ENCODE results near the gene IL12RB1.
"Not testable (repeated sequence)": the region's sequence is repeated elsewhere in the genome, so short reads cannot be mapped to it uniquely, and the experiment has no call there.

The IL12RB1 gene

DNA sequence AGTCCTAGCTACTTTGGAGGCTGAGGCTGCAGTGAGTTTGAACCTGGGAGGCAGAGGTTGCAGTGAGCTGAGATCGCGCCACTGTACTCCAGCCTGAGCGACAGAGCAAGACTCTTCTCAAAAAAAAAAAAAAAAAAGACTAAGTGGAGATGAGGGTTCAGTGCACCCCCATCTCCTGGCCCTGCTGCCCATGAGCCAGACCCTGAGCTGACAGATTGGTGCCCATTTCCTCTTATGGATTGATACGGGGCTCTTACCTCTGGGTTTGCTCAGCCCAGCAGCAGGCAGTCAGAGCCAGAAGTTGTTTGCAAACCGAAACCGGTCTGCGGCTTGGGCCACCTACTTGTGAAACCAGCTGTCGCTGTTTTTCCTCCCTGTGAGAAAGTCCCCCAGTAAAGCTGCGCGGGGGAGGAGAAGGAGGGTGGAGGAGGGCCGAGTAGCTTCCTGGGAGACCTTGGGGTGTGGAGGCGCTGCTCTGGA, 41.9 kb downstream of the IL12RB1 start:
- peak; percentile 88 for DNase-seq

DNA sequence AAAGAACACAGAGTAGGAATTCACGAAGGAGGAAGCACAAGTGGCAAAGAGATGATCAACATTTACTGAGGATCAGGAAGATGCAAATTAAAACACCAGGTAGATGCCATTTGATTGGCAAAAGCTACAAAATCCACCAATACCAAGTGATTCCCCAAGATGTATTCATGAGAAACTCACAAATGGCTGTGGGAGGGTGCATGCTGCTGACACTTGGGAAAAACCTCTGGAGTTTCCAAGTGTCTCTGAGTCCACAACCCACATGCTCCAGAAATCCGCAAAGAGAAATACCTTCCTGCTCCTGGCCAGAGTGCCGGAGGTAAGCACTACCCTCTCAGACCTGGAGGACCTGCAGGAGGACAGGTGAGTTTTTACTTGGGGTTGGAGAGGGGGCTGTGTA, 43.1 kb downstream of the IL12RB1 start:
- no peak for DNase-seq

DNA sequence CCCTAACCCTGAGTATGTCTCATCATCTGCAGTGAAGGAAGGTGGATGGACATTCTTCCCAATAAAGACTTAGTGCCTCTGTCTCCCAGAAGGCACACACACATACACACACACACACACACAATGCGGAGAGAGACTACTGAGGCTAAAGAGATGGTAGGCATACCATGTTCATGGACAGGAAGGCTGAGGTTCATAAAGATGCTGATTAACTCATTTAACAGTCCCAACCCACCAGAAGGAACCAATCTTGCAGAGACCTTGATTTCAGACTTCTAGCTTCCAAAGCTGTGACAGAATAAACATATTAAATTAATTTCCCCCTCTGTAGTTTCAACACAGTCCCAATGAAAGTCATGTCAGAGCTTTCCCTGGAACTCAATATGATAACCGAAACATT, 45.7 kb downstream of the IL12RB1 start:
- no peak for DNase-seq

DNA sequence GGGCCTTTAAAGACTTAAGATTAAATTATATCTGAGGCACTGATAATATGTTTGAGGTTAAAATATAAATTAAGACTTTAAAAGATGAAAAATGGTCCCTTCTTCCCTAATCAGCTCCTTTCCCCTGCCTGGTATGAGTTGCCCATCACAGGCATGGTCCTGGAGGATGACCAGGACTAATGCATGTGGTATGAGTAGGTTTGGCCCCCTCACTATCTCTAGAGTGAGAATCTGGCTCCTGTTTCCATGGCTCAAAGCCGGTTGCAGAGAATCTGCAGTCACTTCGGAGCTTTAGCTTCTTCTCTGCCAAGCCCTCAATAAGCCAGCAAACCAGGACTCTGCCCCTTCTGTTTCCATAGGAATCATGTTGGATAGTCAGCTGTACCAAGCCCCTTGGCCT, 54.6 kb downstream of the IL12RB1 start:
- DNase-seq = not testable (repeated sequence)

DNA sequence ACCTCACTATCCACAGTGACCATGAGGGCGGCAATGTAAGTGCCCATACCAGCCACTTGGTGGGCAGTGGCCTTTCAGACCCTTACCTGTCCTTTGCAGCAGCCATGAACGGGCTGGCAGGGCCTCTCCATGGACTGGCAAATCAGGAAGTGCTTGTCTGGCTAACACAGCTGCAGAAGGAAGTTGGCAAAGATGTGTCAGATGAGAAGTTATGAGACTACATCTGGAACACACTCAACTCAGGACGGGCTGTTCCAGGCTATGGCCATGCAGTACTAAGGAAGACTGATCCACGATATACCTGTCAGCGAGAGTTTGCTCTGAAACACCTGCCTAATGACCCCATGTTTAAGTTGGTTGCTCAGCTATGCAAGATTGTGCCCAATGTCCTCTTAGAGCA, 55.3 kb downstream of the IL12RB1 start:
- DNase-seq = not testable (repeated sequence)

DNA sequence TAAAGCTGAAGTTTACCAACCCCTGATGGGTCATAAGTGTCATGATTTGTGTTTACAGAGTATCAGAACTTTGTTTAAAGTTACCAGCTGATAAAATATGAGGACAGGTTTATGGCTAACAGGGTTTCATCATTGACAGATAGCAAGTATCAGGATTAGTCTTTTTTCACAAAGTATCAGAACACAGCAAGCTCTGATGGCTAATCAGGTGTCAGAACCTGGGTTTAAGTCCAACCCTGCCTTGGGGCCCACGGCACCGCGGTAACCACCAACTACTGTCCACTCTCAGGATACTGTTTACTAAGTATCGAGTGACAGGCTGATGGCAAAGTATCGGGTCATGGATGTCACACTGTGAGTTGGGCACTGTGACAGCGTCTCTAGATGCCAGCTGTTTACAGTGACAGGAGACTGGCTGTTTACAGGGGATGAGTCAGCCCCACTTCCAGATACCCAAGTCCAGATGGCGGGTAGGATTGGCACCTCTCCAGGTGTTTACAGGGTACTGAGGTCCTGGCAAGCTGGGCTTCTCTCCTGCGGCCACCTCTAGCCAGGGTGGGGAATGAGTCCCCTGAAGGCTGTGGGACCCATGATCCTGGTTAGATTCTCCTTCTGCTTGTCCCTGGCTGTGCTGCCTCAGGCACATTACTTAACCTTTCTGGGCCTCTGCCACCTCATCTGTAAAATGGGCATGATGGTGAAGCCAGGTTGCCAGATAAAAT, 57.0 kb downstream of the IL12RB1 start:
- no peak for DNase-seq

DNA sequence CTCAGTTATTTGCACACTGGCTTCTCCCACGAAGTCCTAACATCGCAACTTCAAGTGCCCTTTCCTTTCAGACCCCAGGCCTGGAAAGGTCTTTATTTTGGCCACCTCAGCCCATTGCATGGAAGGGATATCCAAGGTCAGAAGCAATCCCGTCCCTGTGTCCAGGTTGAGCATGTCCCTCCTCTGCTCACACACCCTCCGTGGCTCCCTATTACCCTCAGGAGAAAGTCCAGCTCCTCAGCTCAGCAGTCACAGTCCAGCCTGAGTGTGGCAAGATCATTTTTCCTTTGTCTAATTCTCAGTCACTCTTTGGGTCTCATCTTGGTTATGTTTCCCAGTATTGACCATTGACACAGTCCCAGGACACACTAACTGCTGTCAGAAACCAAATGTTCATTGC, 59.6 kb downstream of the IL12RB1 start:
- no peak for DNase-seq

DNA sequence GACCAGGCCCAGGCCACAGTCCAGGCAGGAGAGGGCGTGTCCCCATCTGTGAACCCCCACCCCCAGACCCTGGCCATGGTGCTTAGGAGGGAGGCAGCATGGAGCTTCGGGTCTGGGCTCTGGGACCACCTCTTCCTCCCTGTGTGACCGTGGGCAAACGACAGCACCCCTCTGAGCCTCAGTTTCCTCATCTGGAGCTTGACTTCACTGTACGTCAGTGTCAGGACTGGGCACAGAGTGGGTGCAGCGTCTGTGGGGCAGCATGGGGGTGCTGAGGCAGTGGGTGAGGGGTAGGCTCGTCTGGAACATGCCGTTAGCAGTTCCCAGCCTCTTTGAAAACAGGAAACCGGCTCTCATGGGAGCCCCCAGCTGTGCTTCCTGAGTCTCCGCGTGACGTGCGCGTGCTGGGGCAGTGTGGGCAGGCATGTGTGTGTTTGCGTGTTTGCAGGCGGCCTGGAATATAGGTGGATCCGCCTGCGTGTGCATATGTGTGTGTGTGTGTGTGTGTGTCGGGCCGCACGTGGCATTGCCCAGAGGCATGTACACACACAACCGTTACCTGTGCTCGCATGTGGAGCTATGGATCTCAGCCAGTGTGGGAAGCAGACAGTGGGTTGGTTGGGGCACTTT, 63.0 kb downstream of the IL12RB1 start:
- peak; percentile 82 for DNase-seq

DNA sequence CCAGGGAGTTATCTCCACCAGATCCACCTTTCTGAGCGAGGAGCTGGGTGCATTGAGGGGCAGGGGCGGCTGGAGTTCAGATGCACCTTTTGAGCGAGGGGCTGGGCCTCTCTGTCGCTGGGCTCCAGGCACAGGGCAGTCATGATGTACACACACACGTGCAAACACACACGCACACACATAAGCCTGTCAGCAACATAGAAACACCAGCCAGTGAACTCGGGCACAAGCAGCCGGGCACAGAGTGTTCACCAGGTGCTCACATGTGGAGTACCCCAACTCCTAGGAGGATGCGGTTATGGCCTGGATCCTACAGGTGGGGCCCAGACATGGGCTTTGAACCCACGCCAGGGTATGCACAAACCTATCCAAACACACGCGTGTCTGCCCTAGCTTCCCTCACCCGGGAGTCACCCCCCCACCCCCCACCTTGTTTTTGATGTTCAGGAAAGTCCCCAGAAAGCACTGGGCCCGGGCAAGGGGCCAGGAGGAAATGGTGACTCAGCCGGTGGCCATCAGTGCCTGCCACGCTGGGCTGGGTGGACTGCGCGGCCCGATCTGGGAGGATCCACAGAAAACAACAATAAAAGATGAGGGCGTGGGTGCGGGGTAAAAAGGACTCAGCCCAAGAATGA, 65.5 kb downstream of the IL12RB1 start:
- DNase-seq = peak; percentile 82

DNA sequence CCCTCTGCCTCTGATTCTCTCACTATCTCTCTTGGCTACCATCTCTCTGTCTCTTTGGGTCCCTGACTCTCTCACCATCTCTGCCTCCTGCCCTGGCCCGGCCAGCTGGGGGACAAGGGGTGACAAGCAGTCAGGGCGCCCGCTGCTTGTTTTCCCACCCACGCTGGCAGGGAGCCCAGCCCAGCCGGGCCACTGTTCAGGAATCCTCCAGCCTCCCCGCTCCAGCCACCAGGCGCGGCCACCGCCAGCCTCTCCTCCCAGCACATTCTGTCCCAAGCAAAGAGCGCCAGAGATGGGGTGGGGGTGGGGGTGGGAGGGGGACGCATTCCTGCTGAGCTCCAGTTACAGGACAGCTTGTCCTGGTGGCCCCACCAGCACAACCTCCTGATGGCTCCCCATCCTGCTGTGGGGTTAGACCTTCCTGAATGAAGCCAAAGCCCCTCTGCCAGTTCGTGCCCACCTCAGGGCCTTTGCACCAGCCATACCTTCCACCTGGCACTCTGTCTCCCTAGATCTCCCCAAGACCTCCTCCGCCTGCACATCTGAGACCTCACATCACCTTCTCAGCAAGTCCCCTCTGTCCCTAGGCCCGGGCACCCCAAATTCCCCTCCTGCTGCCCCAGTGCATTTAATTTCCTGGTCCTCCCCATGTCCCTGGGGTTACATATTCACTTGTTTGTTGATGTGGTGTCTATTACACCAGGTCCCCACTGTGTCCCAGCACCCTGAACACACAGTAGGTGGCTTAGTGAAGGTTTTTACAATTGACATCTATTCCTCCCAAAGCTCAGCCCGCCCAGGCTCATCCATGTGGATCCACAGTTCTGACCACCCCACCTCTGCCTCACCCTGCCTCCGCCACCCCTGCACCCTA, 66.3 kb downstream of the IL12RB1 start:
- no peak for DNase-seq

DNA sequence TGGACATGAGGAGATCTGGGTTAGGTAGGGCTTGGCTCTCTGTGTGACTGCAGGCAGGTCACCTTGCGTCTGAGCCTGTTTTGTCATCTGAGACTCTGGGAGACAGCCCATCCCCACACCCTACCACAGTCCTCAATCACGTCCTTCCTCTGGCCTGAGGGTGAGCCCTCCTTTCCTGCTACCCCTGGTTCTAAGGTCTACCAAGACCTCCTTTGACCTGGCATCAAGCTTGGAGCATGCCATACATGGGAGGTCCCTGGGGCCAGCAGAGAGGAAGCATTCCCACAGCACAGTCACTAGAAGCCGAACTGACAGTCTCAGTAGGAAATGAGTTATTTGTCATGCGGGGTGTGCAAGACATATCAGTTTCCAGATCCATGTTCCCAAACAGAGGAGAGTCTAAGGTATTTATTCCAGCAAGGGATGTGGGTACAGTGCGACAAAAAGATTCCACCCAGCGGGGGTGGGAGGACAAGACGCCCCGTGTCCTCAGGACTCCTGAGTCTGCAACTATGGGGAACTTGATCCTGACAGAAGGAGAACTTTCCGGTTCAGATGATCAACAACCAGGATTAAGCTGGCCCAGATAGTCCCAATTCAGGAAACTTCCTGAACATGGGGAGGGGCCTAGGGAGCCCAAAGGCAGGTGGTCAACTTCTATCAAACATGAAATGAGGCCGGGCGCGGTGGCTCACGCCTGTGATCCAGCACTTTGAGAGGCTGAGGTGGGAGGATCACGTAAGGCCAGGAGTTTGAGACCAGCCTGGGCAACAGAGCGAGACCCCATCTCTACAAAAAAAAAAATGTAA, 69.3 kb downstream of the IL12RB1 start:
- DNase-seq = no peak

DNA sequence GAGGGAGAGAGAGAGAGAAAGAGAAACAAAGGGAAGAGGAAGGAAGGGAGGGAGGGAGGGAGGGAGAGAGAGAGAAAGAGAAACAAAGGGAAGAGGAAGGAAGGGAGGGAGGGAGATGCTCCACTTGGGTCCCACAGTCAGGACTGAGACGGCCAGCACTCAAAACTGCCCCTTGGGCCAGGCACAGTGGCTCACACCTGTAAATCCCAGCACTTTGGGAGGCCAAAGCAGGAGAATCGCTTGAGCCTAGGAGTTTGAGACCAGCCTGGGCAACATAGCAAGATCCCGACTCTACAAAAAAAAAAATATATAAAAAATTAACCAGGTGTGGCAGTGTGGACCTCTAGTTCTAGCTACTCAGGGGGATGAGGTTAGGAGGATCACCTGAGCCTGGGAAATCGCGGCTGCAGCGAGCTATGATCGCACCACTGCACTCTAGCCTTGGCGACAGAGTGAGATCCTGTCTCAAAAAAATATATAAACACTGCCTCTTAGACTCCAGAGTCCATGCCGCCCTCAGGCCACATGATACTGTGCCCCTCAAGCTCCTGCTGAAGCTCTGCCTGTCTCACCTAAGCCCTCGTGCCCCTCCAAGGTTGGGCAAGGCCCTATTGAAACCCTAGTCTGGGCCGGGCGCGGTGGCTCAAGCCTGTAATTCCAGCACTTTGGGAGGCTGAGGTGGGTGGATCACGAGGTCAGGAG, 70.4 kb downstream of the IL12RB1 start:
- DNase-seq = no peak

DNA sequence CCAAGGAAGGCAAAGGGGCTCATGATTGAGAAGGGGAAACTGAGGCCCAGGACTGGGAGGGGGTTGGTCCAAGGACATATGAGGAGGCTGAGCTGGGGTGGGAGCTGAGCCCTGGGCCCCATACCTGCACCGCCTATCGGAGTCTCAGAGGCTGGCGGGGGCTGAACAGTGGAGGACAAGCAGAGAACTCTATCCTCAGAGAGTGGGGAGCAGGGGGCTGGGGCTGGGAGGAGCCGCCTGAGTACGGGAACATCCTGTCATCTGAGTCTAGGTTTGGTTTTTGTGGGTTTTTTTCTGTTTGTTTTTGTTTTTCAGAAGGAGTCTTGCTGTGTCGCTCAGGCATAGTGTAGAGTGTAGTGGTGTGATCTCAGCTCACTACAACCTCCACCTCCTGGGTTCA, 72.5 kb downstream of the IL12RB1 start:
- peak; percentile 77 for DNase-seq

DNA sequence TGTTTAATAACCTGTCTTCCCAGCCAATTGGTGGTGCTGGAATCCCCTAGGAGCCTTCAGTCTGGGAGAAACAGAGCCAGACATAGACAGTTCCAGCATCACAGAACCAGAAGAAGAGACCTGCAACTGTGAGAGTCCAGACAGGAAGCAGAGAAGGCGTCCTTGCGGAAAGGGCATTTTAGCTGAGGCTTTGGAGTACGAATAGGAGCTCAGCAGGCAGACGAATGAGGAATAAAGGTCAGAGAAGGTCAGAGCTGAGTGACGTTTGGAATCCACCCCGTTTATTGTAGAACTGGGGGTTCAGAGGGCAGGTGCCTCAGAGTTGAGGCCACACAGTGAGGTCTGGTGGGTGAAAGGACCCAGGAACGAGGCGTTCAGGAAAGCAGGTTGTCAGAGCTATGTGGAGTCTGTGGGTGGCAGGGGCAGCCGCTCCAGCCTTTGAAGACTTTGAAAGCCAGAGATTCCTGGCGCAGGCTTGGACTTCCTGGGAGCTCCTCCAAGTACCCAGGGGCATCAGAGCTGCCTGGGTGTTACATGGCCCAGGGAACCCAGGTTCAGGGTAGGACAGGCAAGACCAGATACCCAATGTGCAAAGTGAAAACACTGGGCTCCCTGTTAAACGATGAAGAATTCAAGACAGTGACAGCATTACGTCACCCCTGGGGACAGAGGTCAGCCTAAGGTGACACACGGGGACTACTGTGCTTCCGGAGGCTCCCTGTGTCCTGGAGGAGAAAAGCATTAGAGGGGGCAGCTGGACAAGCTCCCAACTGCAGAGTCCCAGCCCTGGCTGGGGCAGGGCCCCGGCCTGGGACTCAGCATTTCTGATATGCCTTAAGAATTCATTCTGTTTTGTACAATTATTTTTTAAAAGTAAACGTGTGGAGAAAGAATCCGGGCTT, 73.3 kb downstream of the IL12RB1 start:
- no peak for DNase-seq

DNA sequence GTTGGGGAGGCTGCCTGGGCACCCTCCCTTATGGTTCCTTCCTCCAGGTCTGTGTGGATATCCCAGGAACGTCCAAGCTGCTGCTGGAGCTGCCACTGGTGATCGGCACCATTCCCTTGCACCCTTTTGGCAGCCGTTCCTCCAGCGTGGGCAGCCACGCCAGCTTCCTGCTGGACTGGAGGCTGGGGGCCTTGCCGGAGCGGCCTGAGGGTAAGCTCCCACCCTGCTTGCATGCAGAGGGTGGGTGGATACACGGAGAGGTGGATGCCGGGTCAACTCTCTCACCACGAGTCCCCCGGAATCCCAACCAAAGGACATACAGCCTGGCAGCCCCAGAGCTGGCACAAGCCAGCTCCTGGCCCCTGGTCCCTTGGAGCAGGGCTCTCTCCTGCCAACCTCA, 76.6 kb downstream of the IL12RB1 start:
- no peak for DNase-seq

DNA sequence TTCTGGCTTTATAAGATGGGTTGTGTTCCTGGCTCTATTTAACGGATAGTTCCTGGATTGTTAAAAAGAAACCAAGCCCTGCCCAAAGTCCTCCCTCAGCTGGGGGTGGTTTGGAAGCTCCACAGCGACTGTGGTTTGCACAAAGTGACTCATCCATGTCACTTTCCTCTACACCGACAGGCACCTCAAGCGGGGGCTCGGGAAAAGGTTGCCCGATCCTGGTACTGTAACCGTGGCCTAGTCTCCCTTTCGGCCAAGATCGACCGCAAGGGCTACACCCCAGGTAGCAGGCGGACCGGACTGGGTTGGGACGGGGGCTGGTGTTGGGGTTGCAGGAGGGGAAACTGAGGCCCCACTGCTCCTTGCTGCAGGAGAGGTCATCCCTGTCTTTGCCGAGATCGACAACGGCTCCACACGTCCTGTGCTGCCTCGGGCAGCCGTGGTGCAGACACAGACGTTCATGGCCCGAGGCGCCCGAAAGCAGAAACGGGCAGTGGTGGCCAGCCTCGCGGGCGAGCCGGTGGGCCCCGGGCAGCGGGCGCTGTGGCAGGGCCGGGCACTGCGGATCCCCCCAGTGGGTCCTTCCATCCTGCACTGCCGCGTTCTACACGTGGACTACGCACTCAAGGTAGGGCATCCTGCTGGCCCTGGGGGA, 77.2 kb downstream of the IL12RB1 start:
- no peak for DNase-seq

All from CD4-positive, alpha-beta T cell treated with Interleukin-17A for 1 hour (primary cell).